ENCODE results near the gene APMAP.

APMAP gene

DNA sequence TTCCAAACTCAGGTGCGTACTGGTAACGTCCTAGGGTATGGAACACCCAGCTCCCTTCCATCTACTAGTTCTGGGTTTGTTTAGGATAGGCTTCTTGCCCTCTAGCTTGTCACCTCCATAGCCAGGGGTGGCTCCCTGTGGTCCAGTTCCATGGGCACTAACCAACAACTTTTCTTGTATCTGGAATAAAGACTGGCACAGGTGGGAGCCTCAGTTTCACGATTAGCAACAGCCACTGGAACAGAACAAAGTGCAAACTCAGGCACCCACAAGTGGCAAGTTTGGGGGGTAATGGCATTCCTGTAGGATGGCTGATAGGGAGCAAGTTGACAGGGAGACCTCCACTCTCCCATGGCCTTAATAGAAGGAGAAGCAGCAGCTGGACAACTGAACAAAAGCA is 5.6 kb upstream of the APMAP start:
- Histone ChIP-seq H3K27me3 (replicated peaks; ENCODE audit: control insufficient read depth, insufficient read depth, low read length) (no peaks in the 10 kb centered on the region), H3K4me3 (replicated peaks; ENCODE audit: low read depth, low read length) (no peak overlapping the region), H3K36me3 (ENCODE audit: control insufficient read depth, insufficient read depth, low read length) (no peaks in the 10 kb centered on the region)
- TF ChIP-seq, protein P1, sequence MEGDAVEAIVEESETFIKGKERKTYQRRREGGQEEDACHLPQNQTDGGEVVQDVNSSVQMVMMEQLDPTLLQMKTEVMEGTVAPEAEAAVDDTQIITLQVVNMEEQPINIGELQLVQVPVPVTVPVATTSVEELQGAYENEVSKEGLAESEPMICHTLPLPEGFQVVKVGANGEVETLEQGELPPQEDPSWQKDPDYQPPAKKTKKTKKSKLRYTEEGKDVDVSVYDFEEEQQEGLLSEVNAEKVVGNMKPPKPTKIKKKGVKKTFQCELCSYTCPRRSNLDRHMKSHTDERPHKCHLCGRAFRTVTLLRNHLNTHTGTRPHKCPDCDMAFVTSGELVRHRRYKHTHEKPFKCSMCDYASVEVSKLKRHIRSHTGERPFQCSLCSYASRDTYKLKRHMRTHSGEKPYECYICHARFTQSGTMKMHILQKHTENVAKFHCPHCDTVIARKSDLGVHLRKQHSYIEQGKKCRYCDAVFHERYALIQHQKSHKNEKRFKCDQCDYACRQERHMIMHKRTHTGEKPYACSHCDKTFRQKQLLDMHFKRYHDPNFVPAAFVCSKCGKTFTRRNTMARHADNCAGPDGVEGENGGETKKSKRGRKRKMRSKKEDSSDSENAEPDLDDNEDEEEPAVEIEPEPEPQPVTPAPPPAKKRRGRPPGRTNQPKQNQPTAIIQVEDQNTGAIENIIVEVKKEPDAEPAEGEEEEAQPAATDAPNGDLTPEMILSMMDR (IDR thresholded peaks at IDR 0.05; ENCODE audit: insufficient read depth, low read length, poor library complexity, severe bottlenecking): no peak
- no peak for DNase-seq (ENCODE audit: extremely low read depth, insufficient read length)

DNA sequence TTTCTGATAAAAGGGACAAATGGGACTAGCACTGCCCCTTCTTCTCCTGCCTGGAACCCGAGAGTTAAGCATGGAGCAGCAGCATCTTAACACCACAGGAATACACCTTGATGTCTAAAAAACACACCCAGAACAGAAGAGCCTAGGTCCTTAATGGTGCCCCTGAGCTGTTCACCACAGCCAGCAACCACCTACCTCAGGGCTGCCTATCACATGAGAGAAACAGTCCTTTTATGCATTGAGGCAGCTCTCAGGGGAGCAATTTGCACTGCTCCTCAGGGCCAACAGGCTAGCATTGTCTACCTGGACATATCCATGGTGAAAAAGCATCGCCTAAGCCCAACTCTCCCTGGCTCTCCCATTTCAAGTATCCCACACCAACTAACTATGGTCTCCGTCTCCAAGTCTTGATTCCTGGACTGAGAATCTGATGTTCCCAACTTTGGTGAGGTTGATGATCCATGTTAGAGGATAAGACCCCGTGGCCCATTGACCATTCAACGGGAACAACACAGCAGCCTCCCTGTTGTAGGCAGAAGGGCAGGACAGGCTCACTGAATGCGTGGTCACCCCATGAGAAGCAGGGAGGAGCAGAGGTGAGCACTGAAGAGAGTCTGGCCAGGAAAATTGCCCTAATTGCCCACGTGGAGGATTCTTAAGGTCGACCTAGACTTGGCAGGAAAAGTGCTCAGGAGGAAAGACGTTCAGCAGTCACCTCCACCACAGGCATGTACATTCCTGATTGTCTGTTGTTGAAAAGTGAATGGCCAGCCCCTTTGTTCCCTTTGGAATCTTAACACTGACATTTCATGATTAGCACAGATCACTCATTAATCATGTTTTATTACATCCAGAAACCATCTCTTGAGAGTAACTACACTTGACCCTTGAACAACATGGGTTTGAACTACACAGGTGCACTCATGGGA is 4.2 kb upstream of the APMAP start:
- DNase-seq (ENCODE audit: extremely low read depth, insufficient read length): no peak
- no peaks in the 10 kb centered on the region for H3K27me3 ChIP-seq (replicated peaks; ENCODE audit: control insufficient read depth, insufficient read depth, low read length)
- TF ChIP-seq, protein P1 (IDR thresholded peaks at IDR 0.05; ENCODE audit: insufficient read depth, low read length, poor library complexity, severe bottlenecking): no peak

DNA sequence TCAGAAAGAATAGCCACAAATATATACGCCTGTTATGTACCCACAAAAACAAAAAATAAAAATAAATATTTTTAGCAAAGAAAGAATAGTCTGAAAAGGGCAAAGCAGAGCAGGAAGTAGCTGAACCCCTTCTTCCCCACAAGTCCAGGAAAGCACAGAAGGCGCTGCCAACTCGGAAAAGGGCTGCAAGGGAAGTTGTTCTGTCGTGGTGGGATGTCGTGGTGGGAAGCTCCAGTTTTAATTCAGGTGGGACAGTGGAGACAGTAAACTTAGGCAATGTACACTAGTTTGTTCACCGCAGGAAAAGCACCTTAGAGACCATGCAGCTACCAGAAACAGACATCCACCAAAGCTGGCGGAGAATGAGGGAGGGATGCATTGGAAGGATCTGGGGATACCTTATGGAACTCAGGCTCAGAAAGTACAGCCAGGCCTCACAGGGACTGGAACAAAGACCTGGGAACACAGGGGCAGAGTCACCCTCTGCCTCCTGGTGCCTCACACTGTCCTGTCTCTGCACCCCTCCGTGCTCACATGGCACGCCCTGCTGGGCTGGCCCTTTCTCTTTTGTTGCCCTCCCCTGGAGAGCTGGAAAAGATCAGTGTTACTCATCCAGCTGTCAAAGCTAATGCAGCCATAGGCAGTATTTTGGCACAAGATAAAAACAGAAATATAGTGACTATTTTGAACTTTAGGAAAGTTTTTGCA is 3.3 kb upstream of the APMAP start:
- H3K27me3 ChIP-seq (replicated peaks; ENCODE audit: control insufficient read depth, insufficient read depth, low read length): no peaks in the 10 kb centered on the region
- no peak overlapping the region for H3K4me3 ChIP-seq (replicated peaks; ENCODE audit: low read depth, low read length)
- no peak for DNase-seq (ENCODE audit: extremely low read depth, insufficient read length)
- TF ChIP-seq, protein P1 (IDR thresholded peaks at IDR 0.05; ENCODE audit: insufficient read depth, low read length, poor library complexity, severe bottlenecking): no peak
- H3K36me3 ChIP-seq (ENCODE audit: control insufficient read depth, insufficient read depth, low read length): no peaks in the 10 kb centered on the region

More for the DNA sequence above, 4.2 kb upstream of the APMAP start:
- Histone ChIP-seq H3K36me3 (ENCODE audit: control insufficient read depth, insufficient read depth, low read length) (no peaks in the 10 kb centered on the region), H3K4me3 (replicated peaks; ENCODE audit: low read depth, low read length) (no peak overlapping the region)

DNA sequence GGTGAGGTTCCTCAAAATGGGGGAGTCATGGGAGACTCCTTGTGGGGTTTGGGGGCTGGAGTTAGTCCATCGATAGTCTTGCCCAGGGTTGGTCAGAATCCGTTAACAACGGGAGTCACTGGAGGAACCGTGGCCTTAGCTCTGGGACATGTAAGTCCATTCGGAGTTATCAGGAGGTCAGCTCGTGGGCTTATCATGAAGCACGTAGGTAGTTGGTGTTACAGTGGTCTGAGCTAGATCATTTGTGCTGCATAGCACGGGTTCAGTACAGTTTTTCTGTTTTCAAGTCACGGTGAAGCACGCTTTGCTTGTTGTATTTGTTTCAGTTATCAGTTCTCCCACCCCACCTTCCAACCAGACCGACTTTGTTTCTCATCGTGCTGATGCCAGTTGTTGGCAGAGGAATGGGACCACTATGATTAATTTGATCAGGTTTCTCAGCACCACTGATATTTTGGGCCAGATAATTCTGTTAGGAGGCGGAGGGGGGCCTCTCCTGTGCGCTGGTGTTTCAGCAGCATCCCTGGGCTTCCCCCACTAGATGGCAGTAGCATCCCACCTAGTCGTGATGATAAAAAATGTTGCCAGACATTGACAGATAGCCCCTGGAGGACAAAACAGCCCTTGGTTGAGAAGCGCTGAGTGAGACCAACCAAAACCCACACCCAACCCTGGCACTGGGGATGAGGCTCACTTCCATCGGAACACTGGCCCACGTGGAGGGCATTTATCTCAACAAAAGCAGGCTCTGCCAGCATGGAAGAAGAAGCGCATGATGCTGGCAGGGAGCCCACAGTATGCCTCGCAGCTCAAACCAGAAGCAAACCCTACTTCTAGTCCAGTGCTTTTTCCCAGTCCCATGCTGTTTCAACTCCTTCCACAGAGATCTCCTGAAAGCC is 2.2 kb upstream of the APMAP start:
- Histone ChIP-seq H3K36me3 (ENCODE audit: control insufficient read depth, insufficient read depth, low read length) (no peaks in the 10 kb centered on the region), H3K4me3 (replicated peaks; ENCODE audit: low read depth, low read length) (no peak overlapping the region), H3K27me3 (replicated peaks; ENCODE audit: control insufficient read depth, insufficient read depth, low read length) (no peaks in the 10 kb centered on the region)
- TF ChIP-seq, protein P1 (IDR thresholded peaks at IDR 0.05; ENCODE audit: insufficient read depth, low read length, poor library complexity, severe bottlenecking): peak; percentile 87
- DNase-seq (ENCODE audit: extremely low read depth, insufficient read length): peak; percentile 50

DNA sequence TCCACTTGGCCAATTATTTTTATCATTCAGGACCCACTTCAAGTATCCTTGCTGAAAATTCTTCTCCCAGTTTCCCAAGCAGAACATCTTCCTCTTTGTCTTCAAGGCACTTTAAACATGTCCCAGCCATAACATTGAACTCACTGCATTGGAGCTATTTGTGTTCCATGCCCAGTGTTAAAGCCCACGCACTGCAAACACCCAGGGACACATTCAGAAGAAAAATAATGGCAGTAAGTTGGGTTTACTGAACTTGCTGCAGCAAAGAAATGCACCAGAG is 1.6 kb upstream of the APMAP start:
- H3K4me3 ChIP-seq (replicated peaks; ENCODE audit: low read depth, low read length): no peak overlapping the region
- no peak for DNase-seq (ENCODE audit: extremely low read depth, insufficient read length)
- H3K36me3 ChIP-seq (ENCODE audit: control insufficient read depth, insufficient read depth, low read length): no peaks in the 10 kb centered on the region
- TF ChIP-seq, protein P1 (IDR thresholded peaks at IDR 0.05; ENCODE audit: insufficient read depth, low read length, poor library complexity, severe bottlenecking): no peak
- no peaks in the 10 kb centered on the region for H3K27me3 ChIP-seq (replicated peaks; ENCODE audit: control insufficient read depth, insufficient read depth, low read length)
